ENCODE measurements around the gene LTBP3. TPM values are rescaled to one million over a fixed set of nuclear protein-coding genes. Genes with fewer than 3 reads are reported as not detected.
"Not testable (repeated sequence)": the region's sequence is repeated elsewhere in the genome, so short reads cannot be mapped to it uniquely, and the experiment has no call there.

The LTBP3 gene
- total RNA-seq, 1 donor from 2014 or later = 27.5 TPM

DNA sequence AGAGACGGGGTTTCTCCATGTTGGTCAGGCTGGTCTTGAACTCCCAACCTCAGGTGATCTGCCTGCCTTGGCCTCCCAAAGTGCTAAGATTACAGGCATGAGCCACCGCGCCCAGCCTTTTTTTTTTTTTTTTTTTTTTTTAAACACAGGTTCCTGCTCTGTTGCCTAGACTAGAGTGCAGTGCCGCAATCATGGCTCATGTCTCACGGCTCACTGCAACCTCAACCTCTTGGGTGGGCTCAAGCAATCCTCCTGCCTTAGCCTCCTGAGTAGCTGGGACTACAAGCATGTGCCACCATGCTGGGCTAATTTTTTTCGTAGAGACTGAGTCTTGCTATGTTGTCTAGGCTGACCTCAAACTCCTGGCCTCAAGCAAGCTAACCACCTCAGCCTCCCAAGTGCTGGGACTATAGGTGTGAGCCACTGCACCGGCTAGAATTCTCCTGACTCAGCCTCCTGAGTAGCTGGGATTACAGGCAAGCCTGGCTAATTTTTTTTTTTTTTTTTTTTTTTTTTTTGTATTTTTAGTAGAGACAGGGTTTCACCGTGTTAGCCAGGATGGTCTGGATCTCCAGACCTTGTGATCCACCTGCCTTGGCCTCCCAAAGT, 39.1 kb downstream of the LTBP3 start:
- DNase-seq (ENCODE audit: low read depth) = not testable (repeated sequence)

DNA sequence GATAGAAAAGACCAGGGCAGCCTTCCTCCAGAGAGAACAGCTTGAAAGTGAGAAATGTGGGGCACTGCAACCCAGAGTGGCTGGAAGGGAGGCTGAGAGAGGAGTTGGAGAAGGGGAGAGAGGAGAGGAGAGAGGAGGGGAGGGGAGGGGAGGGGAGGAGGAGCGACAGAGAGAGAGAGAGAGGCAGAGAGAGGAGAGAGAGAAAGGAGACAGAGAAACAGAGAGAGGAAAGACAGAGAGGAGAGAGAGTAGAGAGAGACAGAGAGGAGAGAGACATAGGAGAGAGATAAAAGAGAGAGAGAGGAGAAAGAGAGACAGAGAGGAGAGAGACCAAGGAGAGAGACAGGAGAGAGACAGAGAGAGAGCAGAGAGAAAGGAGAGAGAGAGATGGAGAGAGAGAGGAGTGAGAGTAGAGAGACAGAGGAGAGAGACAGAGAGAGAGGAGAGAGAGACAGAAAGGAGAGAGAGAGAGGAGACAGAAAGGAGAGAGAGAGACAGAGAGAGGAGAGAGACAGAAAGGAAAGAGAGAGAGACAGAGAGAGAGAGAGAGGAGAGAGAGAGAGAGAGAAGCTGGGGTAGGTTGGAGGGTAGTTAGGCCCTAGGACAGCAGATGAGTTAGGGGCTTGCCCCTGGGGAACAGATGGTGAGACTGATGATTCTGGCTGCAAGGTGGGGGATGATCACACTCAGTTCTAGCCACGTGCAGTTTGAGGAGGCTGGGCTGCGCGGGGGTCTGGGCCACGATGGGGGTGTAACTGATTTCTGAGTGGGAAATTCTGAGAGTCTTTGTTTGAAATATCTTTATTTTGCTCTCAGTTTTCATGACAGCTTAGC, 41.8 kb downstream of the LTBP3 start:
- no peak for DNase-seq (ENCODE audit: low read depth)

DNA sequence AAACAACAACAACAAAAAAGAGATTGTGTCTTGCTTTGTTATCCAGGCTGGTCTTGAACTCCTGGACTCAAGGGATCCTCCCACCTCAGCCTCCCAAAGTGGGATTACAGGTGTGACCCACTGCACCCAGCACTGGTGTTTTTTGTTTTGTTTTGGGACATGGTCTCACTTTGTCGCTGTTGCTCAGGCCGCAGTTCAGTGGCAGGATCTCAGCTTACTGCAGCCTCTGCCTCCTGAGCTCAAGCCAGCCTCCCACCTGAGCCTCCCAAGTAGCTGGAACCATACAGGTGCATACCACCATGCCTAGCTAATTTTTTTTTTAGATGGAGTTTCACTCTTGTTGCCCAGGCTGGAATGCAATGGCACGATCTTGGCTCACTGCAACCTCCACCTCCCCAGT, 45.8 kb downstream of the LTBP3 start:
- DNase-seq (ENCODE audit: low read depth) = not testable (repeated sequence)

DNA sequence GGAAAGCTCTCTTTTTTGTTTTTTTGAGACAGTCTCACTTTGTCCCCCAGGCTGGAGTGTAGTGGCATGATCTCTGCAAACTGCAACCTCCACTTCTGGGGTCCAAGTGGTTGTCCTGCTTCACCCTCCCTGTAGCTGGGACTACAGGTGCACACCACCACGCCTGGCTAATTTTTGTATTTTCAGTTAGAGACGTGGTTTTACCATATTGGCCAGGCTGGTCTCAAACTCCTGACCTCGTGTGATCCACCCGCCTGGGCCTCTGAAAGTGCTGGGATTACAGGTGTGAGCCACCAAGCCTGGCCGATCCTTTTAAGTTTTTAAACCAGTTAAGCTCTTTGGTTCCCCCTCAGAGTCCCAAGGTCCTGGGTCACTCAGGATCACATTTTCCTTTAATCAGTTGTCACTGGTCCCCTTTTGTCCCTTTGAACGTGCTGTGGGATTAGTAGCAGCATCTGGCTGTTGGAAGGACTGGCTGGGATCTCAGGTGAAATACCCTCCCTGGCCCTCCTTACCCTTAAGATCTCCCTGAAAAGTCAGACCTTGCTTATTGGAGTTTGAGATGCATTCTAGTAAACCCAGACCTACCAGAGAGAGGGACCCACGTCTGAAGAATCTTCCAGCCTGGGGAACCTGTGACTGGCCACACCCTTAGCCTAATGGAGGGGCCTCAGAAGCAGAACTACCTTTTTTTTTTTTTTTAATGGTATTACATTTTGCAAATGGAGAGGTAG, 51.2 kb downstream of the LTBP3 start:
- DNase-seq (ENCODE audit: low read depth) = no peak

DNA sequence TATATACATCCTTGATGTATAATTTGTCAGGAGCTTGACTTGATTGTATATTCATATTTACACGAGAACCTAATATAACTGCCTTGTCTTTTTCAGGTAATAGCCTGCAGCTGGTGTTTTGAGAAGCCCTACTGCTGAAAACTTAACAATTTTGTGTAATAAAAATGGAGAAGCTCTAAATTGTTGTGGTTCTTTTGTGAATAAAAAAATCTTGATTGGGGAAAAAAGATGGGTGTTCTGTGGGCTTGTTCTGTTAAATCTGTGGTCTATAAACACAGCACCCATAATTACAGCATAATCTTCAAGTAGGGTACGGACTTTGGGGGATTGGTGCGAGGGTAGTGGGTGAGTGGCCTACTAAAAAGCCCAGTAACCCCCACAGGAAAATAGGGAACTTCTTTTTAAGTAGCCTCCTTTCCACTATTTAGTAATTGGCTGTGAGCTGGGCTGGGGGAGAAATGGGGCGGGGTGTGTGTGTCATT, 51.8 kb downstream of the LTBP3 start:
- DNase-seq (ENCODE audit: low read depth) = no peak

DNA sequence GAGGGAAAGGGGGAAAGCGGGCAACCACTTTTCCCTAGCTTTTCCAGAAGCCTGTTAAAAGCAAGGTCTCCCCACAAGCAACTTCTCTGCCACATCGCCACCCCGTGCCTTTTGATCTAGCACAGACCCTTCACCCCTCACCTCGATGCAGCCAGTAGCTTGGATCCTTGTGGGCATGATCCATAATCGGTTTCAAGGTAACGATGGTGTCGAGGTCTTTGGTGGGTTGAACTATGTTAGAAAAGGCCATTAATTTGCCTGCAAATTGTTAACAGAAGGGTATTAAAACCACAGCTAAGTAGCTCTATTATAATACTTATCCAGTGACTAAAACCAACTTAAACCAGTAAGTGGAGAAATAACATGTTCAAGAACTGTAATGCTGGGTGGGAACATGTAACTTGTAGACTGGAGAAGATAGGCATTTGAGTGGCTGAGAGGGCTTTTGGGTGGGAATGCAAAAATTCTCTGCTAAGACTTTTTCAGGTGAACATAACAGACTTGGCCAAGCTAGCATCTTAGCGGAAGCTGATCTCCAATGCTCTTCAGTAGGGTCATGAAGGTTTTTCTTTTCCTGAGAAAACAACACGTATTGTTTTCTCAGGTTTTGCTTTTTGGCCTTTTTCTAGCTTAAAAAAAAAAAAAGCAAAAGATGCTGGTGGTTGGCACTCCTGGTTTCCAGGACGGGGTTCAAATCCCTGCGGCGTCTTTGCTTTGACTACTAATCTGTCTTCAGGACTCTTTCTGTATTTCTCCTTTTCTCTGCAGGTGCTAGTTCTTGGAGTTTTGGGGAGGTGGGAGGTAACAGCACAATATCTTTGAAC, 52.5 kb downstream of the LTBP3 start:
- peak; percentile 54 for DNase-seq (ENCODE audit: low read depth)

DNA sequence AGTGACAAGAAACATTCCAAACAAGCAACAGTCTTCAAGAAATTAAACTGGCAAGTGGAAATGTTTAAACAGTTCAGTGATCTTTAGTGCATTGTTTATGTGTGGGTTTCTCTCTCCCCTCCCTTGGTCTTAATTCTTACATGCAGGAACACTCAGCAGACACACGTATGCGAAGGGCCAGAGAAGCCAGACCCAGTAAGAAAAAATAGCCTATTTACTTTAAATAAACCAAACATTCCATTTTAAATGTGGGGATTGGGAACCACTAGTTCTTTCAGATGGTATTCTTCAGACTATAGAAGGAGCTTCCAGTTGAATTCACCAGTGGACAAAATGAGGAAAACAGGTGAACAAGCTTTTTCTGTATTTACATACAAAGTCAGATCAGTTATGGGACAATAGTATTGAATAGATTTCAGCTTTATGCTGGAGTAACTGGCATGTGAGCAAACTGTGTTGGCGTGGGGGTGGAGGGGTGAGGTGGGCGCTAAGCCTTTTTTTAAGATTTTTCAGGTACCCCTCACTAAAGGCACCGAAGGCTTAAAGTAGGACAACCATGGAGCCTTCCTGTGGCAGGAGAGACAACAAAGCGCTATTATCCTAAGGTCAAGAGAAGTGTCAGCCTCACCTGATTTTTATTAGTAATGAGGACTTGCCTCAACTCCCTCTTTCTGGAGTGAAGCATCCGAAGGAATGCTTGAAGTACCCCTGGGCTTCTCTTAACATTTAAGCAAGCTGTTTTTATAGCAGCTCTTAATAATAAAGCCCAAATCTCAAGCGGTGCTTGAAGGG, 53.3 kb downstream of the LTBP3 start:
- peak; percentile 64 for DNase-seq (ENCODE audit: low read depth)

DNA sequence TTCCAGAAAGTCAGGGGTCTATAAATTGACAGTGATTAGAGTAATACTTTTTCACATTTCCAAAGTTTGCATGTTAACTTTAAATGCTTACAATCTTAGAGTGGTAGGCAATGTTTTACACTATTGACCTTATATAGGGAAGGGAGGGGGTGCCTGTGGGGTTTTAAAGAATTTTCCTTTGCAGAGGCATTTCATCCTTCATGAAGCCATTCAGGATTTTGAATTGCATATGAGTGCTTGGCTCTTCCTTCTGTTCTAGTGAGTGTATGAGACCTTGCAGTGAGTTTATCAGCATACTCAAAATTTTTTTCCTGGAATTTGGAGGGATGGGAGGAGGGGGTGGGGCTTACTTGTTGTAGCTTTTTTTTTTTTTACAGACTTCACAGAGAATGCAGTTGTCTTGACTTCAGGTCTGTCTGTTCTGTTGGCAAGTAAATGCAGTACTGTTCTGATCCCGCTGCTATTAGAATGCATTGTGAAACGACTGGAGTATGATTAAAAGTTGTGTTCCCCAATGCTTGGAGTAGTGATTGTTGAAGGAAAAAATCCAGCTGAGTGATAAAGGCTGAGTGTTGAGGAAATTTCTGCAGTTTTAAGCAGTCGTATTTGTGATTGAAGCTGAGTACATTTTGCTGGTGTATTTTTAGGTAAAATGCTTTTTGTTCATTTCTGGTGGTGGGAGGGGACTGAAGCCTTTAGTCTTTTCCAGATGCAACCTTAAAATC, 54.0 kb downstream of the LTBP3 start:
- peak; percentile 72 for DNase-seq (ENCODE audit: low read depth)

DNA sequence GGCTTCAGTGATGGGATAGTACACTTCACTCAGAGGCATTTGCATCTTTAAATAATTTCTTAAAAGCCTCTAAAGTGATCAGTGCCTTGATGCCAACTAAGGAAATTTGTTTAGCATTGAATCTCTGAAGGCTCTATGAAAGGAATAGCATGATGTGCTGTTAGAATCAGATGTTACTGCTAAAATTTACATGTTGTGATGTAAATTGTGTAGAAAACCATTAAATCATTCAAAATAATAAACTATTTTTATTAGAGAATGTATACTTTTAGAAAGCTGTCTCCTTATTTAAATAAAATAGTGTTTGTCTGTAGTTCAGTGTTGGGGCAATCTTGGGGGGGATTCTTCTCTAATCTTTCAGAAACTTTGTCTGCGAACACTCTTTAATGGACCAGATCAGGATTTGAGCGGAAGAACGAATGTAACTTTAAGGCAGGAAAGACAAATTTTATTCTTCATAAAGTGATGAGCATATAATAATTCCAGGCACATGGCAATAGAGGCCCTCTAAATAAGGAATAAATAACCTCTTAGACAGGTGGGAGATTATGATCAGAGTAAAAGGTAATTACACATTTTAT, 54.7 kb downstream of the LTBP3 start:
- DNase-seq (ENCODE audit: low read depth) = peak; percentile 59

DNA sequence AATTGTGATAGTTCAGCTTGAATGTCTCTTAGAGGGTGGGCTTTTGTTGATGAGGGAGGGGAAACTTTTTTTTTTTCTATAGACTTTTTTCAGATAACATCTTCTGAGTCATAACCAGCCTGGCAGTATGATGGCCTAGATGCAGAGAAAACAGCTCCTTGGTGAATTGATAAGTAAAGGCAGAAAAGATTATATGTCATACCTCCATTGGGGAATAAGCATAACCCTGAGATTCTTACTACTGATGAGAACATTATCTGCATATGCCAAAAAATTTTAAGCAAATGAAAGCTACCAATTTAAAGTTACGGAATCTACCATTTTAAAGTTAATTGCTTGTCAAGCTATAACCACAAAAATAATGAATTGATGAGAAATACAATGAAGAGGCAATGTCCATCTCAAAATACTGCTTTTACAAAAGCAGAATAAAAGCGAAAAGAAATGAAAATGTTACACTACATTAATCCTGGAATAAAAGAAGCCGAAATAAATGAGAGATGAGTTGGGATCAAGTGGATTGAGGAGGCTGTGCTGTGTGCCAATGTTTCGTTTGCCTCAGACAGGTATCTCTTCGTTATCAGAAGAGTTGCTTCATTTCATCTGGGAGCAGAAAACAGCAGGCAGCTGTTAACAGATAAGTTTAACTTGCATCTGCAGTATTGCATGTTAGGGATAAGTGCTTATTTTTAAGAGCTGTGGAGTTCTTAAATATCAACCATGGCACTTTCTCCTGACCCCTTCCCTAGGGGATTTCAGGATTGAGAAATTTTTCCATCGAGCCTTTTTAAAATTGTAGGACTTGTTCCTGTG, 55.4 kb downstream of the LTBP3 start:
- peak; percentile 70 for DNase-seq (ENCODE audit: low read depth)

DNA sequence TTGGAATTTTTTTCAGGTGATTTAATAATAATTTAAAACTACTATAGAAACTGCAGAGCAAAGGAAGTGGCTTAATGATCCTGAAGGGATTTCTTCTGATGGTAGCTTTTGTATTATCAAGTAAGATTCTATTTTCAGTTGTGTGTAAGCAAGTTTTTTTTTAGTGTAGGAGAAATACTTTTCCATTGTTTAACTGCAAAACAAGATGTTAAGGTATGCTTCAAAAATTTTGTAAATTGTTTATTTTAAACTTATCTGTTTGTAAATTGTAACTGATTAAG, 55.9 kb downstream of the LTBP3 start:
- no peak for DNase-seq (ENCODE audit: low read depth)

DNA sequence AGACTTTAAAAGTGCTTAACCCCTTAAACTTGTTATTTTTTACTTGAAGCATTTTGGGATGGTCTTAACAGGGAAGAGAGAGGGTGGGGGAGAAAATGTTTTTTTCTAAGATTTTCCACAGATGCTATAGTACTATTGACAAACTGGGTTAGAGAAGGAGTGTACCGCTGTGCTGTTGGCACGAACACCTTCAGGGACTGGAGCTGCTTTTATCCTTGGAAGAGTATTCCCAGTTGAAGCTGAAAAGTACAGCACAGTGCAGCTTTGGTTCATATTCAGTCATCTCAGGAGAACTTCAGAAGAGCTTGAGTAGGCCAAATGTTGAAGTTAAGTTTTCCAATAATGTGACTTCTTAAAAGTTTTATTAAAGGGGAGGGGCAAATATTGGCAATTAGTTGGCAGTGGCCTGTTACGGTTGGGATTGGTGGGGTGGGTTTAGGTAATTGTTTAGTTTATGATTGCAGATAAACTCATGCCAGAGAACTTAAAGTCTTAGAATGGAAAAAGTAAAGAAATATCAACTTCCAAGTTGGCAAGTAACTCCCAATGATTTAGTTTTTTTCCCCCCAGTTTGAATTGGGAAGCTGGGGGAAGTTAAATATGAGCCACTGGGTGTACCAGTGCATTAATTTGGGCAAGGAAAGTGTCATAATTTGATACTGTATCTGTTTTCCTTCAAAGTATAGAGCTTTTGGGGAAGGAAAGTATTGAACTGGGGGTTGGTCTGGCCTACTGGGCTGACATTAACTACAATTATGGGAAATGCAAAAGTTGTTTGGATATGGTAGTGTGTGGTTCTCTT, 56.5 kb downstream of the LTBP3 start:
- peak; percentile 70 for DNase-seq (ENCODE audit: low read depth)

DNA sequence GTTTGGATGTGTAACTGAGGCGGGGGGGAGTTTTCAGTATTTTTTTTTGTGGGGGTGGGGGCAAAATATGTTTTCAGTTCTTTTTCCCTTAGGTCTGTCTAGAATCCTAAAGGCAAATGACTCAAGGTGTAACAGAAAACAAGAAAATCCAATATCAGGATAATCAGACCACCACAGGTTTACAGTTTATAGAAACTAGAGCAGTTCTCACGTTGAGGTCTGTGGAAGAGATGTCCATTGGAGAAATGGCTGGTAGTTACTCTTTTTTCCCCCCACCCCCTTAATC, 57.0 kb downstream of the LTBP3 start:
- no peak for DNase-seq (ENCODE audit: low read depth)

DNA sequence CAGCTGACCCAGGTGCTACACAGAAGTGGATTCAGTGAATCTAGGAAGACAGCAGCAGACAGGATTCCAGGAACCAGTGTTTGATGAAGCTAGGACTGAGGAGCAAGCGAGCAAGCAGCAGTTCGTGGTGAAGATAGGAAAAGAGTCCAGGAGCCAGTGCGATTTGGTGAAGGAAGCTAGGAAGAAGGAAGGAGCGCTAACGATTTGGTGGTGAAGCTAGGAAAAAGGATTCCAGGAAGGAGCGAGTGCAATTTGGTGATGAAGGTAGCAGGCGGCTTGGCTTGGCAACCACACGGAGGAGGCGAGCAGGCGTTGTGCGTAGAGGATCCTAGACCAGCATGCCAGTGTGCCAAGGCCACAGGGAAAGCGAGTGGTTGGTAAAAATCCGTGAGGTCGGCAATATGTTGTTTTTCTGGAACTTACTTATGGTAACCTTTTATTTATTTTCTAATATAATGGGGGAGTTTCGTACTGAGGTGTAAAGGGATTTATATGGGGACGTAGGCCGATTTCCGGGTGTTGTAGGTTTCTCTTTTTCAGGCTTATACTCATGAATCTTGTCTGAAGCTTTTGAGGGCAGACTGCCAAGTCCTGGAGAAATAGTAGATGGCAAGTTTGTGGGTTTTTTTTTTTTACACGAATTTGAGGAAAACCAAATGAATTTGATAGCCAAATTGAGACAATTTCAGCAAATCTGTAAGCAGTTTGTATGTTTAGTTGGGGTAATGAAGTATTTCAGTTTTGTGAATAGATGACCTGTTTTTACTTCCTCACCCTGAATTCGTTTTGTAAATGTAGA, 57.6 kb downstream of the LTBP3 start:
- peak; percentile 79 for DNase-seq (ENCODE audit: low read depth)

DNA sequence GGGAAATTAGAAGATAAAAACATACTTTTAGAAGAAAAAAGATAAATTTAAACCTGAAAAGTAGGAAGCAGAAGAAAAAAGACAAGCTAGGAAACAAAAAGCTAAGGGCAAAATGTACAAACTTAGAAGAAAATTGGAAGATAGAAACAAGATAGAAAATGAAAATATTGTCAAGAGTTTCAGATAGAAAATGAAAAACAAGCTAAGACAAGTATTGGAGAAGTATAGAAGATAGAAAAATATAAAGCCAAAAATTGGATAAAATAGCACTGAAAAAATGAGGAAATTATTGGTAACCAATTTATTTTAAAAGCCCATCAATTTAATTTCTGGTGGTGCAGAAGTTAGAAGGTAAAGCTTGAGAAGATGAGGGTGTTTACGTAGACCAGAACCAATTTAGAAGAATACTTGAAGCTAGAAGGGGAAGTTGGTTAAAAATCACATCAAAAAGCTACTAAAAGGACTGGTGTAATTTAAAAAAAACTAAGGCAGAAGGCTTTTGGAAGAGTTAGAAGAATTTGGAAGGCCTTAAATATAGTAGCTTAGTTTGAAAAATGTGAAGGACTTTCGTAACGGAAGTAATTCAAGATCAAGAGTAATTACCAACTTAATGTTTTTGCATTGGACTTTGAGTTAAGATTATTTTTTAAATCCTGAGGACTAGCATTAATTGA, 58.3 kb downstream of the LTBP3 start:
- no peak for DNase-seq (ENCODE audit: low read depth)

DNA sequence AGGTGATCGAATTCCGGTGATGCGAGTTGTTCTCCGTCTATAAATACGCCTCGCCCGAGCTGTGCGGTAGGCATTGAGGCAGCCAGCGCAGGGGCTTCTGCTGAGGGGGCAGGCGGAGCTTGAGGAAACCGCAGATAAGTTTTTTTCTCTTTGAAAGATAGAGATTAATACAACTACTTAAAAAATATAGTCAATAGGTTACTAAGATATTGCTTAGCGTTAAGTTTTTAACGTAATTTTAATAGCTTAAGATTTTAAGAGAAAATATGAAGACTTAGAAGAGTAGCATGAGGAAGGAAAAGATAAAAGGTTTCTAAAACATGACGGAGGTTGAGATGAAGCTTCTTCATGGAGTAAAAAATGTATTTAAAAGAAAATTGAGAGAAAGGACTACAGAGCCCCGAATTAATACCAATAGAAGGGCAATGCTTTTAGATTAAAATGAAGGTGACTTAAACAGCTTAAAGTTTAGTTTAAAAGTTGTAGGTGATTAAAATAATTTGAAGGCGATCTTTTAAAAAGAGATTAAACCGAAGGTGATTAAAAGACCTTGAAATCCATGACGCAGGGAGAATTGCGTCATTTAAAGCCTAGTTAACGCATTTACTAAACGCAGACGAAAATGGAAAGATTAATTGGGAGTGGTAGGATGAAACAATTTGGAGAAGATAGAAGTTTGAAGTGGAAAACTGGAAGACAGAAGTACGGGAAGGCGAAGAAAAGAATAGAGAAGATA, 59.0 kb downstream of the LTBP3 start, which contains the start of gene MALAT1:
MALAT1 (plus strand) TSS at position 69 of the 736 bp plus-strand sequence.
- DNase-seq (ENCODE audit: low read depth) = peak; percentile 97

Data from myocyte (in vitro differentiated cells).